Esophagus mucosa (tissue), 1 donor: Measurements from ENCODE around the gene PACS2. TPM values are rescaled to one million over a fixed set of nuclear protein-coding genes. Genes with fewer than 3 reads are reported as not detected.

Source experiments
- ATAC-seq: fragments of 200-7000 bp; cut with Tn5 transposase; one replicate; pipeline ENCODE4 v1.9.1; 2020
- total RNA-seq: library from RNA; stranded (reverse); gene quantifications from one replicate; pipeline ENCODE4 v1.2.4, GENCODE V29; 2023
- donor health status: DM: yes; HTN: yes; CAD: no.

PACS2 gene
- total RNA-seq, 1 donor from 2014 or later = 24.9 TPM

DNA sequence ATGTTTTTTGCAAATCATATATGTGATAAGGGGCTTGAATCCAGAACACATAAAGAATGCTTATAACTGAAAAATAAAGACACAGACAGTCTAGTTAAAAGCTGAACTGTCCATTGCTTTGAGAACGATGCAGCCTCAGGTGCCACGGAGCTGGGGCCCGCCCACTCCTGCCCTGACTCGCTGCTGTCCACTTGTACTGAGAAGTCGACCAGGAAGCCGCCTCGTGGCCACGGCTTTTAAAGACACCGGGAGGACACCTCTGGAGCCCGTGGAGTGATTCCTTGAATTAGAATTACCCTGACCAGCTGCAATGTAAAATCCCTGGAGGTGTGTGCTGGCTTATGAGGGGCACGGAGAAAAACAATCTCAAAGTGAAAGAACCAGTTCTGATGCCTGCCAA is 59.8 kb downstream of the PACS2 start:
- ATAC-seq = peak; percentile 31

DNA sequence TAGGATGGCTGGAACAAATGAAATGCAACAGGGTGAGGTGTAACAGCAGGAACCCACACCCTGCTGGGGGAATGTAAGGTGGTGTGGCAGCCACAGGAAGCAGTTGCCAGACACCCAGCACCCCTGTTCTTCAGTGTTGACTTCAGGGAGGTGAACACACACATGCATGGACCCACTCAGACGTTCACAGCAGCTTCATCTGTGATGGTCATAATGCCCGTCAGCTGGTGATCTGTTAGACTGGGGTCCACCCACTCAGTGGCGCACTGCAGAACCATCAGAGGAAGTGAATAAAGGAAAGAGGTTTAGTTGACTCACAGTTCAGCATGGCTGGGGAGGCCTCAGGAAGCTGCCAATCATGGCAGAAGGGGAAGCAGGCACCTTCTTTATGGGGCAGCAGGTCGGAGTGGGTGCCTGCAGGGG is 61.1 kb downstream of the PACS2 start:
- no peak for ATAC-seq

DNA sequence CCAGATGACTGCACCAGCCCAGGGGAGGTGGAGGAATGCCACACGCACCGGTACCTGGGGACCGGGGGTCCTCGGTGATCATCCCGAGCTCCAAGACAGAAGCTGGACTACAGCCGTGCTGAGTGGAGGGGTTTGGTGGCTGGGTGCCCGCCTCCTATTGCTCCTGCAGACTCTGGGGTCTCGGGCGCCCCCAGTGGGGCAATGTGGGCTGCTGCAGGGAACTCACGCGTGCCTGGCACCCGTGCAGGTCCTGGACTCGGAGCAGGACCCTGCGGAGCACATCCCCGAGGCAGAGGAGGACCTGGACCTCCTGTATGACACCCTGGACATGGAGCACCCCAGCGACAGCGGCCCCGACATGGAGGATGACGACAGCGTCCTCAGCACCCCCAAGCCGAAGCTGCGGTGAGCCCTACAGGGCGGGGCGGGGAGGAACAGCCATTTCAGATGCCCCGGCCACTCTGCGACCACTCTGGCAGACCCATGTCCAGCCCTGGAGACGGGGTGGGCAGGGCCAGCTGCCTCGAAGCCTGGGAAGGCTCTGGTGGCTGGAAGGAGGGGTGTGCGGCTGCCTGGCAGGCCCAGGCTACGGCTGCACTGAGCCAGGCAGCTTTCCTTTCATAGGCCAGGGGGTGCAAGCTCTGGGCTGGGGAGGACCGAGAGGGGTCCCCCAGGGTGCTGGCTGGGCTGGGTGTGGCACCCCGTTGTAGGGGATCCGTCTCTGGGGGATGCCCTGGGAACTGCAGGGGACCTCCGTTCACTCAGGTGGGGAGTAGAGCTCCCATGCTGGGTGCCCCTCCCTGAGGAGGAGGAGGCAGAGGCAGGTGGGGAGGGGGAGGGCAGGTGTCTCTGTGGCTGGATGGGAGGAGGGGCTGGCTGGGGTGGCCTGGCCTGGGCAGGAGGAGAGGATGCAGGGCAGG is 62.2 kb downstream of the PACS2 start:
- ATAC-seq = no peak

DNA sequence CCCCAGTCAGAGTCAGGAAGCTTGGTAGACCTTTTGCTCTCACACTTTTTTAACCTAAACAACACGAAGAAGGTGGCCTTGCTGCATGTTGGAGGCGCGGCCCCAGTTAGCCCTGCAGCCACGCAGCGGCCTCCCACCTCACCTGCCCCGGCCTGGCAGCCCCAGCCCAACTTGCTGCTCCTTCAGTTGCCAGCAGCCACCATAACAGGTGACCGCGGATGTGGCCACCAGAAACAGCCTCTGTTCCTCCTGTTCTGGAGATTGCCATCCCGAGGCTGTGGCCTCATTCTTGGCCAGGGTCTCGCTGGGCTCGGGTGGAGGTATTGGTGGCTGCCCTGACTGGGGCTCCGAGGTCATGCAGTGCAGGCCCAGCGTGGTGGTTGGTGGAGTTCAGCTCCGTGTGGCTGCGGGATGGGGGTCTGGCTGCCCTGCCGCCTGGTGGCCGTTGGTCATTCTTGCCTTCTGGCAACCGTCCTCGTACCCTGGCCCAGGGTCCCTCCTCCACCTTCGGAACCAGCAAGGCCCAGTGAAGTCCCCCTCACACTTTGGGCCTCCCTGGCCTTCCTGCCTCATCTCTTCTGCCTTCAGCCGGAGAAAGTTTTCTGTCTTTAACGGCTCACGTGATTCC is 63.1 kb downstream of the PACS2 start:
- no peak for ATAC-seq

DNA sequence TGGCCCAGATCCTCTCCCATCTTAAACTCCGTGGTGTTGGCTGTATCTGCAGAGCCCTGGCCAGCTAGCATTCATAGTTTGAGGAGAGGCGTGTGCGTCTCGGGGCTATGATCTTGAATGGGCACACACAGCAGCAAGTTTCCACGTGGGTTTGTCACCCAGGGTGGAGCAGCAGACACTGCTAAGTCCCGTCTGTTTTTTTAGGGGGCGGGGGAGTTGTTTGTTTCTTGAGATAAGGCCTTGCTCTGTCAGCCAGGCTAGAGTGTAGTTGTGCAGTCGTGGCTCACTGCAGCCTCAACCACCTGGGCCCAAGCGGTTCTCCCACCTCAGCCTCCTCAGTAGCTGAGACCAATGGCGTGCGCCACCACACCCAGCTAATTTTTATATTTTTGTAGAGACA is 63.7 kb downstream of the PACS2 start:
- ATAC-seq = no peak

DNA sequence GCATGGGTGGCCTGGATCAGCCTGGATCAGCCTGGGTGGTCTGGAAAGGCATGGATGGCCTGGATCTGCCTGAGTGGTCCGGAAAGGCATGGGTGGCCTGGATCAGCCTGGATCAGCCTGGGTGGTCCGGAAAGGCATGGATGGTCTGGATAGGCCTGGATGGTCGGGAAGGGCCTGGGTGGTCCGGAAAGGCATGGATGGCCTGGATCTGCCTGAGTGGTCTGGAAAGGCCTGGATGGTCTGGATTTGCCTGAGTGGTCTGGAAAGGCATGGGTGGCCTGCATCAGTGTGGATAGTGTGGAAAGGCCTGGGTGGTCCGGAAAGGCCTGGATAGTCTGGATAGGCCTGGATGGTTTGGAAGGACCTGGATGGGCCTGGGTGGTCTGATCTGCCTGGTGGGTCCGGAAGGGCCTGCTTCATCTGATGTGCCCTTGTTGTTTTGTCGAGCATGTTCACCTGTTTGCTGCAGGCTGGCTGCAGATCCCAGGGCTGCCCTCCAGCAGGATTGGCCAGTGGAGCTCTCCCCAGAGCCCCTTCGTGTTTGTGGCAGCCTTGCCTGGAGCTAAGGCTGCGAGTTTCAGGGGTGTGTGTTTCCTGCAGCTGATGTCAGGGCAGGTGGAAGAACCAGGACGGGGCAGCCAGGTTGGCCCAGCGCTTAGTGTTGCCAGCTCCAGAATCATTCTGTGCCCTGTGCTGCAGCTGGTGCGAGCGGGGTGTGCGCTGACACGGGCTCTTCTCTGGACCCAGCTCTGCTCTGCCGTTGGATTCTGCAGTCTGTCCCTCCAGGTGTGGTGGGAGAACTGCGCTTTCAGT is 64.5 kb downstream of the PACS2 start:
- ATAC-seq = no peak

DNA sequence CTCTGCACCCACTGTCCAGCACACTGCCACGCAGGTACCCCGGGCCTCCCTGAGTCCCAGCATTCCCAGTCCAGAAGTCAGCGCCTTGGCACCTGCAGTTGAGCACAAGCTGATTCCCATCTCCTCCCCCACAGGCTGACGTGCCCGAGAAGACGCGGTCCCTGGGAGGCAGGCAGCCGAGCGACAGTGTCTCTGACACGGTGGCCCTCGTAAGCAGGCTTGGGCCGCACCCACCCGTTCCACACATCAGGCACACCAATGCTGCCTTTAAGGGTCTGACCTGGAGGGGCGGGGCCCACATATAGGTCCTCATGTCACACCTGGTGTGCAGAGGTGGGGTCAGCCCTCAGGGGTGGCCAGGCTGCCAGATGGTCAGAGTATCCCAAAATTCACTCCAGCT is 65.4 kb downstream of the PACS2 start:
- no peak for ATAC-seq

DNA sequence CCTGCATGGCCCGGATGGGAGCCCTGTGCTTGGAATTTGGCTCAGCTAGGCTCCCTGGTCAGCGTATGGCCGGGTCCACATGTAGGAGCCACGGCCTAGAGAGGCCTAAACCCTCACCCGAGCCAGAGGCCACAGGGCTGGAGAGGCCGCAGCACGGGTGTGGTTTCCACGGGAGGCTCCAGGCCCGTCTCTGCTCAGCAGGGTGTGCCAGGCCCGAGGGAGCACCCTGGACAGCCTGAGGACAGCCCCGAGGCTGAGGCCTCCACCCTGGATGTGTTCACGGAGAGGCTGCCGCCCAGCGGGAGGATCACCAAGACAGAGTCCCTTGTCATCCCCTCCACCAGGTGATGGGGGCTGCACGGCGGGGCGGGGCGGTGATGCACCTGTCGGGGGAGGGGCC is 66.2 kb downstream of the PACS2 start:
- no peak for ATAC-seq

DNA sequence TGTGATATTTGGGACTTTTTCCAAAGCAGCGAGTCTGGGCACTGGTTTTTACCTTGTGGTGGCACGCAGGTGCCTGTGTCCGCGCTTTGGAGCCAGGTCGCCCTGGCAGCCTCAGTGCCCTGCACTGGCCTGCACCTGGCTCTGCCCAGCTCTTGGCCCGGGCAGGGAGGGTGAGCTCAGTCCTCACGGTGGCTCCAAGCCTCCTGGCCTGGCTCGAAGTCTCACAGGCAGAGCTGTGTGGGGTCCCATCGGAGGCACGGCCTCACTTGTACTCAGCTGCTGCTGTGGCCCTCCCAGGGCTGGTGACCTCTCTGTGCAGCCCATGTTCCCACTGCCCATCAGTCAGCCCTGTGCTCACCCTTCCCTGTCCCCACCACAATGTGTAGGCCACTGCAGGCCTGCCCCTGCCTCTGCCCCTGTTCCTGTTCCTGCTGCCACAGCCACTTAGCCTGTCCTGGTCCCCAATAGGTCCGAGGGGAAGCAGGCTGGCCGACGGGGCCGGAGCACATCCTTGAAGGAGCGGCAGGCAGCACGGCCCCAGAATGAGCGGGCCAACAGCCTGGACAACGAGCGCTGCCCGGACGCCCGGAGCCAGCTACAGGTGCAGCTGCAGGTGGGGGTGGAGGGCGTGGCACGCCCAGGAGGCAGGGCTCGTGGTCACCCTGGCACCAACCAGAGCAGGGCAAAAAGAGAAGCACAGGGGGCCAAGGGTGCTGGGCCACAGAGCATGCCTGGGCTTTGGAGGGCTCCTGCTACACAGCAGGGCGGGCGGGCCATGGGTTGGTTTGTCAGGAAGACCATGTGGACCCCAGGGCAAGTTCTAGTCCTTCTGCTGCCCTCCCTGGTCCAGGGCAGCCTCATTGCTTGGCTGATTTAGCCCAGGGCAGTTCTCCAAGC is 67.1 kb downstream of the PACS2 start:
- no peak for ATAC-seq

DNA sequence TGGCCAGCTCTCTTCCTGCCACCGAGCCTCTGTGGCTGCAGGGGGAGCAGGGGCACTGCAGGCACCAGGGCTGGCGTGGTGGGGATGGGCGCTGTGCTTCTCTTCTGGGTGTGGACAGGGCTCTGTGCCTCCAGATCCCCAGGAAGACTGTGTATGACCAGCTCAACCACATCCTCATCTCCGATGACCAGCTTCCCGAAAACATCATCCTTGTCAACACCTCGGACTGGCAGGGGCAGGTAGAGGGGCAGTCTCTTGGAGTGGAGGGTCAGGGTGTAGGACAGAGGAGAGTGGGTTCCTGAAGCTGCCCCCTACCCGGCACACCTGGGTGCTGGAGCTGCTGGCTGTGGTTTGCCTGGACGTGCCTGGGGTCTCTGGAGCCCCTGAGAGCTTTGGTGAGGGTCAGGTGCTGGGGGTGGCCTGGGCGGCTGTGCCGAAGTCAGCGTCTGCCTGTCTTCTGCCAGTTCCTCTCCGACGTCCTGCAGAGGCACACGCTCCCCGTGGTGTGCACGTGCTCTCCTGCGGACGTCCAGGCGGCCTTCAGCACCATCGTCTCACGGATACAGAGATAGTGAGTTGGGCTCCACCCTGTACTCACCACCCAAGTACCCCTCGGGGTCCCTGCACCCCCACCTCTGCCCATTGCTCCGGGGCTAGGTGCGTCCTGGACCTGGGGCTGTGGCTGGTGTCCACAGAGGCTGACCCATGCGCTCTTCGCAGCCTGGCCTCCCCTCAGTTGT is 68.0 kb downstream of the PACS2 start:
- no peak for ATAC-seq

DNA sequence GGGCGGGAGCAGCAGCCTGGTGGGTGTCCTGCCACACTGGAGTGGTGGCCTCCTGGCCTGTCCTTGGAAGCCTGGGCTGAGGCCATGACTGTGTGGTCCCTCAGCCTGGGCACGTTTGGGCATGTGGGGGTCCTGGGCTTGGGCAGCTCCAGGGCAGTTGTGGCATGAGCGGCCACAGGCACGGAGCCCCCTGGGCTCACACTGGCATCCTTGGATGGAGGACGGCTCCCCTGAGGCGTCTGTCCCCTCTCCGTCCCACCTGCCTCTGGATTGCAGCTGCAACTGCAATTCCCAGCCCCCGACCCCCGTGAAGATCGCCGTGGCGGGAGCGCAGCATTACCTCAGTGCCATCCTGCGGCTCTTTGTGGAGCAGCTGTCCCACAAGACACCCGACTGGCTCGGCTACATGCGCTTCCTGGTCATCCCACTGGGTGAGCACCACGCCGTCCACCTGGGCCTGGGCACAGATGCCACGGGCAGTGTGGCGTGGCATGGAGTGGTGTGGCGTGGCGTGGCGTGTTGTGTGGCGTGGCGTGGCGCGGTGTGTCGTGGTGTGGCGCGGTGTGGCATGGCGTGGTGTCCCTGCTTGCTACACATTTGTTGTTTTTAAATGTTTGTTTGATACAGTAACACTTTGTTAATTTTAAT is 68.7 kb downstream of the PACS2 start:
- ATAC-seq = no peak

DNA sequence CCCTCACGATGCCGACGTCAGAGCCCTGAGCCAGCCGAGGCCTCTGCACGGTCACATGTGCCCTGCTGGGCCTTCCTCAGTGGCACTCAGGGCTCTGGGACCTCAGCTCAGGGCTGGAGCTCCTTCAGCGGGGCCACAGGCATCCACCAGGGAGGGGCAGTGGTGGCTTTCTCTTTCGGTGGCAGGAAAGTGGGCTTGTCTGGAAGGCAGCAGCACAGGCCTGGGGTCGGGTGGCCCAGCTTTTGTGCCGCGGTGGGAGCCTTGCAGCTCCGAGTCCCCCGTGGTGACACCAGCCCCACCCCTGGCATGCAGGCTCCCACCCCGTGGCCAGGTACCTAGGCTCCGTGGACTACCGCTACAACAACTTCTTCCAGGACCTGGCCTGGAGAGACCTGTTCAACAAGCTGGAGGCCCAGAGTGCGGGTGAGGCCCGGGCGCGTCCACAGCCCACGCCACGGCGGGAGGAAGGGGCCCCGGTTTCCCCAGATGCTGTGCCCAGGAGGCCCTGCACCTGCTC is 69.6 kb downstream of the PACS2 start:
- ATAC-seq = peak; percentile 49

DNA sequence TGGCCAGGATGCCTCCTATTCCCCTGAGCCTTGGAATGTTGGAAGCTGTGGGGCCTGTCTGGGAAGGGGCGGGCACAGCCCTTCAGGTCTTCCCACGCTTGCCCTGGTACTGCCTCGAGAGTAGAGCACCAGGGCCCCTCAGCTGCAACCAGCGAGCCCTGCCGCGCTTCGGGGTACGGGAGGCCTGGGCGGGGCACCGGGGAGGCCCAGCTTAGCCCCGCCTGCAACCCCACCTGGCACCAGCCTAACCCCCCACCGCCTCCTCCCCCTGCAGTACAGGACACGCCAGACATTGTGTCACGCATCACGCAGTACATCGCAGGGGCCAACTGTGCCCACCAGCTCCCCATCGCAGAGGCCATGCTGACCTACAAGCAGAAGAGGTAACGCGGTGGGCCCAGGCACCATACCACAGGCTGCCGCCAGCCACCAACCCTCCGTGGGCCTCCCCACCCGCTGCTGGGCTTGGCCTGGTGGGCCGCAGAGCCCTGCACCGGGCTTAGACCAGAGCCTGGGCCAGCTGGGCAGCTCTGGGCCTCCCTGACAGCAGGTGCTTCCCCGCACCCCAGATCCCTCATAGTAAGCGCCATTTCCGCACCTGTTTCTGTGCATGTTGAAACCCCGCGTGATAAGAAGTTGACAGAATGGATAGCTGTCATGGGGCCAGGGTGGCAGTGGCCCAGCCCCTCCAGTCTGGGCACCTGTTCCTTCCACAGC is 70.2 kb downstream of the PACS2 start:
- ATAC-seq = no peak

DNA sequence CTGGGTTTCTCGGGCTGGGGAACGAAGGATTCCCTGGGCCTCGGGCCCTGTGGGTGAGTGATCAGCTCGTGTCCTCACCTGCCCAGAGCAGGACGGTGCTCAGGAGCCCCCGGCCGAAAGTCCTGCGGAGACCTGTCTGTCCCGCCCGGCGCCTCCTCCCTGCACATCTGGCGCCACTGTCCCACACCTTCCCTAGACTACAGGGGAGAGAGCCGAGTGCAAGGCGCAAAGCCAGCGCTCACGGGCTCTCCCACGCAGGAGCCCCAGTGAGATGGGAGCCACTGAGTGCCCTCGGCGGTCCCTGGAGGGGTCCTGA is 70.7 kb downstream of the PACS2 start:
- ATAC-seq = peak; percentile 45

DNA sequence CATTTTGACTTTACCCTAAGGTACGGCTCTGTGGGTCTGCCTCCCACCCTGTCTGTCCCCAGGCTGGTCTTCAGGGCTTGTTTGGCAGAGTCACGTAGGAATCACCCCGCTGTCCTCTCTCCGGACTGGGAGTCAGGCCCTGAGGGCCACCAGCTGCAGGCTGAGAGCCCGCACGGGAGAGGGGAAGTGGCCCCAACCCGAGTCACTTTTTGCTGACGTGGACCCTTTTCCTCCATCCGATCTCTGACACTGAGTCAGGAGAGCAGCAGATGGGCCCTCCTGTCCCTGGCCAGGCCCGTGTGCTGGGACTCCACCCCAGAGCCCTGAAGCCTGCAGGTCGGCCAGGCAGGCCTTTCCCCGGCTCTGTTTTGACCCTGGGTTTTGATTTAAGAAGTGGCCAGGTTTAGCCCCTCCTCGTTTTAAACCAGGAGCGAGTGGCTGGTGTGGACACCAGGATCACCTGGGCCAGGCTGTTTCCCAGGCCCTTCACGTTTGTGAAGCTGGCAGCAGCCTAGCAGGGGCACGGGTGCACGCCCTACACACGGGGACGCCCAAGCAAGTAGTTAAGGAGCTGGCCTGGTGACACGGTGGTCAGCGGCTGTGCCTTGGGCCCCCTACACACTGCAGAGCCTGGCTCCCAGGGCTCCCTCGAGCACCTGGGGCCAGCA is 71.3 kb downstream of the PACS2 start:
- no peak for ATAC-seq

DNA sequence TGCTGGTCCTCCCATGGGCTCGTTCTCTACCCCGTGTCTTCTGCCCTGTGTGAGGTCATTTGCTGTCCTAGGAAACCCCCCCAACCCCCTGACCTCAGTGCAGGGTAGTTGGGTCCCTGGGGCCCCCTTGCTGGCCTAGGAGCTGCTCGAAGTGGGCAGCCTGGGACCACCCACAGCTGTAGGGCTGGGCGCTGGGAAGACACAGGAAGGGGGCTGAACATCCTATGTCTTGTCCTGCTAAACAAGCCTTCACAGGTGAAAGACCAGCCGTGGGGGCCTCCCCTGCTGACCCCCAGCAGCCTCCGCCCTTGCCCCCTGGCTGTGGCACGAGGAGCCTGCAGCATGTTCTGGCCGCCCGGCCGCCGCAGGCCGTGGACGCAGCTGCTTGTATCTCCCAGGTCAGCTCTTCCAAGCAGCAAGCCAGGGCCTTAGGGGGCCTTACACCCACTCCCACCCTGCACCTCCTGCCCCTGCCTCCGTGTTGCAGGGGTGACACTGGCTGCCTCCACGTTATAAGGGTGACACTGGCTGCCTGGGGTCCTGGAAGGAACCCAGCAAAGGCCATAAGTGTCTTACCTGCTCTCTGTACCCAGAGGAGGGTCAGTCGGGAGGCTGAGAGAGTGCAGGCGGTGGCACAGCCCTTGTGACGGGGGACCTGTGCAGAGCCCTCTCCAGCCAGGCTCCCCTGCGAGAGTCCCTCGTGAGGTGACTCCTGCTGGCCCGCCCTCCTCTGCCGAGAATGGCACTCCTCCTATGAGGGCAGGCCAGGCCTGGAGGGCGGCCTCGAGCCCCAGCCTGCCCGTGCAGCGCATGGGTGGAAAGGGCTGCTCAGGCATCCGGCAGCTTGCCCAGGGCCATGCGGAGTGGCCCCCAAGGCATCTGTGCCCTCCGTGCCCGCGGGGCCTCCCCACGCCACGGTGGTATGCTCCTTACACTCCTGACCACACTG is 72.3 kb downstream of the PACS2 start:
- ATAC-seq = peak; percentile 29

DNA sequence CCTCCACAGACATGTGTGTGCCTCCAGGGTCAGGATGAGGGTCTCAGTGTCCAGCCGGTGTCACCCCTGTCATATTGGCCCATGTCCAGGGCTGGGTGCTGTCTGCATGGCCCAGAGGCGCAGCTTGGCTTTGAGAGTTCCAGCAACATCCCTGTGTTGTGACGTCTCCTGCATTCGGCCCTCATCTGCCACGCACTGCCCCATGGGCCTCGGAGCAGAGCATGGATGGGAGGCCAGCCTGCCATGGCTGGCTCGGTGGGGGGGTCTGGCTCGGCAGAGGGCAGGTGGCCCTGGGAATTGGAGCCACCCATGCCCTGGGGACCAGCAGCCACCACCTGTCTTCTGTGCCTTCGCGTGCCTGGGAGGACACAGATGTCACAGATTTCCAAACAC is 73.0 kb downstream of the PACS2 start:
- ATAC-seq = no peak
